B cell (primary cell): ENCODE results near the gene AK8. TPM values are rescaled to one million over a fixed set of nuclear protein-coding genes. Genes with fewer than 3 reads are reported as not detected.

Experiments used
- ATAC-seq: fragments of 200-7000 bp; cut with Tn5 transposase; one replicate; pipeline ENCODE4 v1.10.0; 2021; ENCODE audit warnings: low read depth, mild to moderate bottlenecking, moderate number of reproducible peaks, moderate library complexity
- CTCF ChIA-PET: fragments of 350-600 bp; sonication (Branson Sonifier 250); formaldehyde crosslinking; loops from one replicate; lab custom pipeline; 2021; ENCODE audit warnings: antibody characterized with exemption, inconsistent platforms; lab: Charles Lee
- POLR2A ChIA-PET: fragments of 350-600 bp; sonication (Branson Sonifier 250); formaldehyde crosslinking; loops from one replicate; lab custom pipeline; 2021; ENCODE audit warnings: antibody characterized with exemption; lab: Charles Lee
- DNase-seq: peaks from one replicate; pipeline ENCODE4 v3.0.0; 2013
- H2AFZ ChIP-seq: 2 replicates; pipeline ENCODE4 v1.6.1; 2012; ENCODE audit warnings: mild to moderate bottlenecking, low read depth, low read length; ENCODE audit not compliant: insufficient read depth, poor library complexity, severe bottlenecking
- H3K27ac ChIP-seq, 2 donors: 1 replicate in 1 of 2; 2 replicates in 1 of 2; pipeline ENCODE4 v1.5.1; 2012 to 2013; ENCODE audit warnings: low read length in 2 of 2, mild to moderate bottlenecking in 2 of 2, moderate library complexity in 1 of 2
- H3K27me3 ChIP-seq, 4 experiments: fragments of 200-600 bp in 1 of 4; sonication (generic) in 1 of 4; replicated peaks in 1 of 4; 1 replicate in 2 of 4; 2 replicates in 2 of 4; pipeline versions ENCODE4 v1.6.1 to v1.7.0; 2013 to 2016; ENCODE audit warnings: low read length in 3 of 4, mild to moderate bottlenecking in 2 of 4, mixed read lengths in 1 of 4, moderate library complexity in 1 of 4; ENCODE audit not compliant: insufficient read depth in 4 of 4, control insufficient read depth in 3 of 4; ENCODE audit errors: control extremely low read depth in 1 of 4
- H3K36me3 ChIP-seq, 2 experiments: replicated peaks in 1 of 2; 1 replicate in 1 of 2; 2 replicates in 1 of 2; pipeline versions ENCODE4 v1.6.1 to v1.7.1; 2013; ENCODE audit warnings: low read length in 1 of 2; ENCODE audit not compliant: insufficient read depth in 2 of 2, control insufficient read depth in 1 of 2; ENCODE audit errors: control extremely low read depth in 1 of 2, extremely low read depth in 1 of 2
- H3K4me1 ChIP-seq, 2 donors: fragments of 200-600 bp in 1 of 2; sonication (generic) in 1 of 2; 1 replicate in 1 of 2; 2 replicates in 1 of 2; pipeline versions ENCODE4 v1.5.1 to v1.6.1; 2013 to 2017; ENCODE audit warnings: low read length in 2 of 2; ENCODE audit not compliant: control insufficient read depth in 2 of 2, insufficient read depth in 2 of 2
- H3K4me2 ChIP-seq: replicated peaks from 2 replicates; pipeline ENCODE3; 2012; ENCODE audit warnings: mild to moderate bottlenecking, low read depth, low read length; ENCODE audit not compliant: poor library complexity, severe bottlenecking
- H3K4me3 ChIP-seq, 5 experiments: fragments of 200-600 bp in 1 of 5; sonication (generic) in 1 of 5; 1 replicate in 3 of 5; 2 replicates in 2 of 5; pipeline versions ENCODE4 v1.5.1 to v1.7.0; 2011 to 2016; ENCODE audit warnings: low read length in 4 of 5, mild to moderate bottlenecking in 4 of 5, low read depth in 2 of 5, control low read depth in 1 of 5, moderate library complexity in 1 of 5; ENCODE audit not compliant: insufficient read depth in 1 of 5; ENCODE audit errors: control extremely low read depth in 1 of 5, extremely low read depth in 1 of 5
- H3K79me2 ChIP-seq: fragments of 200-600 bp; sonication (generic); one replicate; pipeline ENCODE4 v1.6.0; 2016; ENCODE audit warnings: low read length; ENCODE audit not compliant: control insufficient read depth, insufficient read depth
- H3K9ac ChIP-seq: fragments of 200-600 bp; sonication (generic); 2 replicates; pipeline ENCODE4 v1.6.1; 2017; ENCODE audit warnings: mild to moderate bottlenecking, low read length, moderate library complexity
- H3K9me3 ChIP-seq, 3 donors: one replicate each; pipeline versions ENCODE4 v1.6.1 to v1.7.1; 2013; ENCODE audit warnings: low read length in 2 of 3; ENCODE audit not compliant: control insufficient read depth in 2 of 3, insufficient read depth in 1 of 3; ENCODE audit errors: control extremely low read depth in 1 of 3
- H4K20me1 ChIP-seq: 2 replicates; pipeline ENCODE4 v1.6.0; 2012; ENCODE audit warnings: mild to moderate bottlenecking, low read length; ENCODE audit not compliant: insufficient read depth, control insufficient read depth, poor library complexity, severe bottlenecking
- H3K27ac Mint-ChIP-seq: one replicate; pipeline ENCODE4 v1.8.0; 2021; ENCODE audit warnings: mixed read lengths
- H3K27me3 Mint-ChIP-seq: one replicate; pipeline ENCODE4 v1.8.0; 2021; ENCODE audit warnings: mixed read lengths
- H3K4me1 Mint-ChIP-seq: one replicate; pipeline ENCODE4 v1.8.0; 2021; ENCODE audit warnings: mixed read lengths
- H3K4me3 Mint-ChIP-seq: one replicate; pipeline ENCODE4 v1.8.0; 2021; ENCODE audit warnings: mixed read lengths
- H3K9me3 Mint-ChIP-seq: one replicate; pipeline ENCODE4 v1.8.0; 2022; ENCODE audit warnings: mixed read lengths; ENCODE audit not compliant: insufficient read depth
- CTCF ChIP-seq: fragments of 200-600 bp; IDR thresholded peaks from one replicate; pipeline ENCODE4 v1.8.0; 2022; ENCODE audit warnings: antibody characterized with exemption, mild to moderate bottlenecking
- EZH2 ChIP-seq: IDR thresholded peaks from 2 replicates; pipeline ENCODE4 v1.6.1; 2012; ENCODE audit warnings: borderline replicate concordance, low read depth, mild to moderate bottlenecking, moderate library complexity, low read length; ENCODE audit not compliant: insufficient read depth, poor library complexity, severe bottlenecking
- WGBS: methylation state at CpG from one replicate; pipeline ENCODE4 v1.1.5; 2013; ENCODE audit warnings: missing lambda C conversion rate; ENCODE audit not compliant: insufficient coverage; 5-methylcytosine and 5-hydroxymethylcytosine counted together
- intact Hi-C: fragments of 100-400 bp; cut with micrococcal nuclease; formaldehyde crosslinking; loops from one replicate; pipeline ENCODE4 v1.10.0; 2022
- polyA plus RNA-seq: library from polyadenylated mRNA; depleted of rRNA; stranded (reverse); fragments of >200 nt; gene quantifications from 2 replicates; pipeline ENCODE4 v1.2.3, GENCODE V29; 2012
- total RNA-seq, 2 donors: library from RNA; stranded (reverse); fragments of 120-200 nt in 1 of 2; gene quantifications; 1 replicate in 1 of 2; 2 replicates in 1 of 2; pipeline versions ENCODE4 v1.2.3 to v1.2.4, GENCODE V29; 2013 to 2022

Gene AK8
- total and polyA plus RNA-seq, 2 donors (not counting 1 experiment from before 2014, with no cell fraction given) = 1.9 to 8.6 TPM

DNA sequence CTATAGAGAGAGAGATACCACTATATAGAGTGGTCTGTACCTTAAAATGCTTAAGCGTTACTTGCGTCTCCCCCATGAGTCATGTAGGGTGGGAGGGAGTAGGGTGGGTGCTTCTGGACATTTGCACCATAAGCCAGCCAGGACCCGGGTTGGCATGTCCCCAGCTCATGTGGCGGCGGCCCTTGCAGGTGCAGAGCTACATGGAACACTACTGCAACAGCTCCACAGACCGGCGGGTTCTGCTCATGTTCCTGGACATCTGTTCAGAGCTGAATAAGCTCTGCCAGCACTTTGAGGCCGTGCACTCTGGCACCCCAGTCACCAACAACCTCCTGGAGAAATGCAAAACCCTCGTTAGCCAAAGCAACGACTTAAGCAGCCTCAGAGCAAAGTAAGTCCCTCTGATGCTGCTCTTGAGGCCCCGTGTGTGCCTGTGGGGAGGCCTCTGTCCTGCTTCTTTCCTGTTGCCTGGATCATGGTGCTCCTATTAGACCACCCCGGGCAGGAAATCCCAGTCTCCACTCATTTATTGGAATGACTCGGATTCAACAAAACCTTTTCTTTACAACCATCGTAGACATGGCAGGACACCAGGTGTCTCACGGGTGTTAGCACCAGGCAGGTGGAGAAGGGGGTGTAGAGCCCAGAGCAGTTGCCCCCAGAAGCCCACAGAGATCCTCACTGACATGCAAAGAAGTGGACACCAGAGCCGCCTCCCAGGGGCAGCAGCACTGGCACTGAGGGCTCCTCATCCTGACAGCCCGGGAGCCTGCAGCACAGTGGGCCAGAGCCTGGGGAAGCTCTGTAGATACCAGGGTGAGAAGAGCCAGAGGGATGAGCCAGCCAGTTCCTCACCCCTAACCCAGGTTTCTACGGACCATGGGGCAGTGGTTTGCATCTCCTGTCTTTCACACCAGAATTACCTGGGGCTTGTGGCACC lies 9.4 kb upstream of the AK8 start:
- no peak for ATAC-seq

More for the DNA sequence above, 9.4 kb upstream of the AK8 start:
- Histone ChIP-seq H3K27ac (no peak overlapping the region), H3K9me3 (peaks cover 0 to 11% (median 0%) of the 10 kb centered on the region in 3 donors), H3K36me3 (no peaks in the 10 kb centered on the region), H3K4me1 (peaks cover 42 to 50% of the 10 kb centered on the region in 2 donors), H2AFZ (peak overlapping the region; percentile 22), H3K4me3 (no peak overlapping the region), H3K27me3 (no peaks in the 10 kb centered on the region), H3K79me2 (peaks cover 6% of the 10 kb centered on the region), H4K20me1 (no peaks in the 10 kb centered on the region), H3K4me2 (peak overlapping the region; percentile 90), H3K9ac (peak overlapping the region; percentile 59)
- no peak for DNase-seq
- intact Hi-C loops = loop anchor here (1.0 to 5.0 kb wide), 3 partner anchors 9 to 257 kb away; partner anchors contain the start of genes AK8 and SPACA9
- Mint-ChIP-seq H3K27ac (peak overlapping the region; percentile 95), H3K9me3 (no peaks in the 10 kb centered on the region), H3K4me3 (peak overlapping the region; percentile 29), H3K27me3 (no peaks in the 10 kb centered on the region), H3K4me1 (peaks cover 46% of the 10 kb centered on the region)
- 60% methylated on average over 13 of the region's 18 CpGs for WGBS
- CTCF ChIA-PET = interaction anchor here (0.6 to 2.7 kb wide), 4 partner anchors 8 to 14 kb away, joined by 3 to 12 read pairs (median 4); partner anchors contain the start of gene SPACA9
- POLR2A ChIA-PET = interaction anchor here (2.2 kb wide), 1 partner anchor 8 kb away, joined by 7 read pairs; the partner anchor contains the start of gene SPACA9
- TF ChIP-seq CTCF (no peak), EZH2 (no peak)
